Neural progenitor cell (in vitro differentiated cells): Measurements from ENCODE around the gene STAC2. TPM values are rescaled to one million over a fixed set of nuclear protein-coding genes. Genes with fewer than 3 reads are reported as not detected.
A peak's percentile ranks its signal among the peaks of the same experiment; 100 is the strongest.

ENCODE experiments used
- DNase-seq: peaks from one replicate; pipeline ENCODE4 v3.0.0-alpha.2; 2016; ENCODE audit warnings: low spot score
- H2AFZ ChIP-seq: fragments of 200-600 bp; sonication (generic); replicated peaks from 2 replicates; pipeline ENCODE4 v1.6.1; 2016; ENCODE audit warnings: antibody characterized with exemption
- H3F3A ChIP-seq: fragments of 200-600 bp; sonication (generic); 2 replicates; pipeline ENCODE4 v1.6.1; 2016; ENCODE audit warnings: antibody characterized with exemption, low read depth
- H3K27ac ChIP-seq: fragments of 200-600 bp; sonication (generic); 2 replicates; pipeline ENCODE4 v1.5.1; 2016; ENCODE audit warnings: mild to moderate bottlenecking
- H3K27me3 ChIP-seq: fragments of 200-600 bp; sonication (generic); 2 replicates; pipeline ENCODE4 v1.6.1; 2016; ENCODE audit warnings: mild to moderate bottlenecking, moderate library complexity
- H3K36me3 ChIP-seq: fragments of 200-600 bp; sonication (generic); 2 replicates; pipeline ENCODE4 v1.5.1; 2016
- H3K4me1 ChIP-seq: fragments of 200-600 bp; sonication (generic); 2 replicates; pipeline ENCODE4 v1.6.1; 2016; ENCODE audit warnings: mixed run types
- H3K4me2 ChIP-seq: fragments of 200-600 bp; sonication (generic); 2 replicates; pipeline ENCODE4 v1.6.1; 2016
- H3K4me3 ChIP-seq: fragments of 200-600 bp; sonication (generic); 2 replicates; pipeline ENCODE4 v1.5.1; 2016
- H3K79me2 ChIP-seq: fragments of 200-600 bp; sonication (generic); 2 replicates; pipeline ENCODE4 v1.6.1; 2016; ENCODE audit warnings: low read depth
- H3K9ac ChIP-seq: fragments of 200-600 bp; sonication (generic); 2 replicates; pipeline ENCODE4 v1.6.1; 2016
- H3K9me3 ChIP-seq: fragments of 200-600 bp; sonication (generic); 2 replicates; pipeline ENCODE4 v1.5.1; 2016; ENCODE audit warnings: low read depth
- H4K20me1 ChIP-seq: fragments of 200-600 bp; sonication (generic); 2 replicates; pipeline ENCODE4 v1.6.1; 2016; ENCODE audit warnings: low read depth
- H3K27ac Mint-ChIP-seq: 3 replicates; pipeline ENCODE4 v1.8.0; 2021; ENCODE audit warnings: mixed read lengths
- H3K27me3 Mint-ChIP-seq: 2 replicates; pipeline ENCODE4 v1.8.0; 2022; ENCODE audit warnings: low read depth, mild to moderate bottlenecking, inconsistent platforms, moderate library complexity, mixed read lengths; ENCODE audit not compliant: insufficient read depth
- H3K36me3 Mint-ChIP-seq: 3 replicates; pipeline ENCODE4 v1.8.0; 2021; ENCODE audit warnings: mixed read lengths
- H3K4me1 Mint-ChIP-seq: 3 replicates; pipeline ENCODE4 v1.8.0; 2021; ENCODE audit warnings: mixed read lengths
- H3K4me3 Mint-ChIP-seq: 3 replicates; pipeline ENCODE4 v1.8.0; 2021; ENCODE audit warnings: mild to moderate bottlenecking, moderate library complexity, mixed read lengths
- H3K9me3 Mint-ChIP-seq: 3 replicates; pipeline ENCODE4 v1.8.0; 2020; ENCODE audit warnings: mixed read lengths
- EZH2 ChIP-seq: fragments of 200-600 bp; sonication (generic); IDR thresholded peaks from 2 replicates; pipeline ENCODE4 v1.6.1; 2017; ENCODE audit warnings: antibody characterized with exemption, mild to moderate bottlenecking, moderate library complexity
- EZH2phosphoT487 ChIP-seq: fragments of 200-600 bp; sonication (generic); IDR thresholded peaks from 2 replicates; pipeline ENCODE4 v1.6.1; 2017; ENCODE audit warnings: antibody characterized with exemption
- total RNA-seq: library from RNA; depleted of rRNA; stranded (reverse); fragments of >200 nt; gene quantifications from 2 replicates; pipeline ENCODE4 v1.2.3, GENCODE V29; 2015; ENCODE audit warnings: low replicate concordance
- TF ChIP-seq, protein P1 (sequence below): fragments of 200-600 bp; sonication (generic); IDR thresholded peaks from 2 replicates; pipeline ENCODE4 v1.5.1; 2017; ENCODE audit warnings: antibody characterized with exemption, mild to moderate bottlenecking

Gene STAC2
- total RNA-seq, 1 donor from 2014 or later, result 0.13 TPM

DNA sequence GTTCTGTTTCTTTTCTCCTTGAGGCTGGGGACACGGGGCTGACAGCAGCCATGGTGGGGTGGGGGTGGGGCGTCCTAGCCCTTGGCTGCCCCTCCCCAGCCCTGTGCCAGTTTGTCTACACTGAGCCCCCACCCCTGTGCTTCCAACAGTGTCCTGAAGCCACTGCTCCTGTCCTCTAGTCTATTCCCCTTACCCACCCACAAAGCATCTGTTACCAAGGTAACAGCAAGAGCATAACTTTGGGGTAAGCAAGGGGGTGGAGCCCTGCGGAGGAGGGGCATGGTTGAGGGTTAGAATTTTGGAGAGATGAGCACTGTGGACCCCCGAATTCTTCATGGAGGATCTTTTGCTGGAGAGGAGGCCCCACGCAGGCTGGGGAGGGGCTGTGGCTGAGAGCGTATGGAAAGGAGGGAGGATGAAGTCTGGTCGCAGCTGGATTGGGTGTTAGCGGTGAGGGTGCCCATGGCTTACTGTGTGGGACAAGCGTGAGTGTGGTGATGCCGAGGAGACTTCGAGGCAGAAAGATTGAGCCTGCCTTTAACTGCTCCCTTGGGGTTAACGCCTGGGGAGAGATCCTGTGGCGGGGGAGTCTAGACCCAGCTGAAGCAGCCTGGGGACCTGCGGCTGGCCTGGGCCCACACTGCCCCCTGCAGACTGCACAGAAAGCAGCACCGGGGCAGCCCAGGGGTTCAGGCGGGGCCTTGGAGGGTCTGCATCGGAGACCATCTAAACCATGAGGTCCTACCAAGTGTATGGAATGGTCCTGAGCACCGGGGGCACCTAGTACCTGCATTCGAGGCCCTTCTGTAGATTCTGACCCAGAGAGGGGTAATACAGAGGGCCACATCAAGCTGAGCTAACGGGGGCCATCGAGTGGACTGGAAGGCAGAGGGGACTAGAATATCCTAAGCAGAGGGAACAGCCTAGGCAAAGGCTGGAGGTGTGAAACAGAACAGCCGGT is 6.1 kb upstream of the STAC2 start:
- Mint-ChIP-seq H3K9me3 (no peaks in the 10 kb centered on the region), H3K27me3 (peaks cover 4% of the 10 kb centered on the region), H3K4me1 (peaks cover 30% of the 10 kb centered on the region), H3K36me3 (no peaks in the 10 kb centered on the region), H3K4me3 (peak overlapping the region; percentile 26), H3K27ac (peak overlapping the region; percentile 40)
- TF ChIP-seq EZH2phosphoT487, result no peak
- TF ChIP-seq, protein P1, sequence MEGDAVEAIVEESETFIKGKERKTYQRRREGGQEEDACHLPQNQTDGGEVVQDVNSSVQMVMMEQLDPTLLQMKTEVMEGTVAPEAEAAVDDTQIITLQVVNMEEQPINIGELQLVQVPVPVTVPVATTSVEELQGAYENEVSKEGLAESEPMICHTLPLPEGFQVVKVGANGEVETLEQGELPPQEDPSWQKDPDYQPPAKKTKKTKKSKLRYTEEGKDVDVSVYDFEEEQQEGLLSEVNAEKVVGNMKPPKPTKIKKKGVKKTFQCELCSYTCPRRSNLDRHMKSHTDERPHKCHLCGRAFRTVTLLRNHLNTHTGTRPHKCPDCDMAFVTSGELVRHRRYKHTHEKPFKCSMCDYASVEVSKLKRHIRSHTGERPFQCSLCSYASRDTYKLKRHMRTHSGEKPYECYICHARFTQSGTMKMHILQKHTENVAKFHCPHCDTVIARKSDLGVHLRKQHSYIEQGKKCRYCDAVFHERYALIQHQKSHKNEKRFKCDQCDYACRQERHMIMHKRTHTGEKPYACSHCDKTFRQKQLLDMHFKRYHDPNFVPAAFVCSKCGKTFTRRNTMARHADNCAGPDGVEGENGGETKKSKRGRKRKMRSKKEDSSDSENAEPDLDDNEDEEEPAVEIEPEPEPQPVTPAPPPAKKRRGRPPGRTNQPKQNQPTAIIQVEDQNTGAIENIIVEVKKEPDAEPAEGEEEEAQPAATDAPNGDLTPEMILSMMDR, result peak; percentile 79
- peak; percentile 78 for DNase-seq
- peaks cover 9% of the 10 kb centered on the region for H3F3A ChIP-seq
- no peaks in the 10 kb centered on the region for H4K20me1 ChIP-seq
- H3K27ac ChIP-seq, result no peak overlapping the region
- H3K9me3 ChIP-seq, result no peaks in the 10 kb centered on the region
- H3K36me3 ChIP-seq, result no peaks in the 10 kb centered on the region
- no peak overlapping the region for H3K9ac ChIP-seq
- peaks cover 1% of the 10 kb centered on the region for H3K27me3 ChIP-seq
- H3K4me2 ChIP-seq, result peak overlapping the region; percentile 67
- H2AFZ ChIP-seq, result peak overlapping the region; percentile 92
- H3K4me3 ChIP-seq, result peak overlapping the region; percentile 30
- H3K4me1 ChIP-seq, result peaks cover 18% of the 10 kb centered on the region
- H3K79me2 ChIP-seq, result no peaks in the 10 kb centered on the region

DNA sequence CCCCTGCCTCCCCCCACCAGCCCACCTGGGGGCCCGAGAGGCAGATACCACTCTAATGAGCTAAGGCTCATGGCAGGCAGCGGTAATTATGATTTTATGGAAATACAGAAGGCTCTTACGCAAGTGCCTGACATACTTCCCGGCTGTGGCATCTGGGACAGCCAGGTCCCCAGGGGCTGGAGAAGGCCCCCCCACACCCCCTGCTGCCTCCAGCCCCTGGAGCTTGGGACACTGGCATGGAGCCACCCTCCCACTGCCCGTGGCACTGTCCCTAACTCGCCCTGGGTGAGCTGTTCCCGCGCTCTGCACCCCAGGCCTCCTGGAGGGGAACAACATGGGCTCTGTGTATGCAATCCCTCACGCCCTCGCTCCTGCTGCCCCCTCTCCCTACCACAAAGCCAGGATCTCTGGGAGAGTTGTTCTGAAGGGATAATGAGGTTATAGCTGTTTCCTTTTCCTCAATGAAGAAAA is 5.4 kb upstream of the STAC2 start:
- H3K4me3 ChIP-seq, result no peak overlapping the region
- Mint-ChIP-seq H3K4me1 (peaks cover 32% of the 10 kb centered on the region), H3K9me3 (no peaks in the 10 kb centered on the region), H3K27me3 (peaks cover 6% of the 10 kb centered on the region), H3K36me3 (no peaks in the 10 kb centered on the region), H3K27ac (peak overlapping the region; percentile 40), H3K4me3 (no peak overlapping the region)
- H3K27me3 ChIP-seq, result peaks cover 9% of the 10 kb centered on the region
- peaks cover 22% of the 10 kb centered on the region for H3K4me1 ChIP-seq
- no peaks in the 10 kb centered on the region for H3K79me2 ChIP-seq
- H3F3A ChIP-seq, result peaks cover 4% of the 10 kb centered on the region
- peak overlapping the region; percentile 92 for H2AFZ ChIP-seq
- no peak overlapping the region for H3K27ac ChIP-seq
- no peaks in the 10 kb centered on the region for H3K9me3 ChIP-seq
- peak overlapping the region; percentile 67 for H3K4me2 ChIP-seq
- TF ChIP-seq, protein P1, result no peak
- TF ChIP-seq EZH2phosphoT487 (no peak), EZH2 (no peak)
- H3K9ac ChIP-seq, result no peak overlapping the region
- H3K36me3 ChIP-seq, result no peaks in the 10 kb centered on the region
- DNase-seq, result no peak
- no peaks in the 10 kb centered on the region for H4K20me1 ChIP-seq

DNA sequence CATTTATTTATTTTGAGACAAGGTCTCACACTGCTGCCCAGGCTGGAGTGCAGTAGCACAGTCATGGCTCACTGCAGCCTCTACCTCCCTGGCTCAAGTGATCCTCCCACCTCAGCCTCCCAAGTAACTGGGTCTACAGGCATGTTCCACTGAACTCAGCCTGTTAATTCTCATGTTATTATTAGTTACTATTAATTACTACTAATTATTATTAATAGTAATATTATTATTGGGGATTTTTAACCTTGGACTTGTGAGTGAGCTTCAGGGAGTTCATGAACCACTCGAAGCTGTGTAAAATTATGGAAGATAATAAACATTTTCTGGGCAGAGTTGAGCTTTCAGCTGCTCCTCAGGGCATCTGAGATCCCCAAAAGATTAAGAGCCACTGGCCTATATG is 4.6 kb upstream of the STAC2 start:
- no peak for TF ChIP-seq EZH2phosphoT487
- TF ChIP-seq EZH2, result no peak
- TF ChIP-seq, protein P1, result no peak
- Mint-ChIP-seq H3K27ac (no peak overlapping the region), H3K27me3 (peaks cover 8% of the 10 kb centered on the region)

More for the DNA sequence above, 4.6 kb upstream of the STAC2 start:
- DNase-seq, result no peak
- no peaks in the 10 kb centered on the region for H3K36me3 Mint-ChIP-seq
- no peaks in the 10 kb centered on the region for H3K79me2 ChIP-seq
- H3K4me2 ChIP-seq, result no peak overlapping the region
- H4K20me1 ChIP-seq, result no peaks in the 10 kb centered on the region
- H3K4me3 ChIP-seq, result no peak overlapping the region
- H3K9me3 ChIP-seq, result no peaks in the 10 kb centered on the region
- H3K9me3 Mint-ChIP-seq, result no peaks in the 10 kb centered on the region
- H3K9ac ChIP-seq, result no peak overlapping the region
- no peak overlapping the region for H2AFZ ChIP-seq
- H3K4me3 Mint-ChIP-seq, result no peak overlapping the region
- H3F3A ChIP-seq, result no peaks in the 10 kb centered on the region
- no peaks in the 10 kb centered on the region for H3K36me3 ChIP-seq
- H3K4me1 ChIP-seq, result peaks cover 23% of the 10 kb centered on the region
- H3K4me1 Mint-ChIP-seq, result peaks cover 31% of the 10 kb centered on the region
- no peak overlapping the region for H3K27ac ChIP-seq
- H3K27me3 ChIP-seq, result peaks cover 16% of the 10 kb centered on the region
